Tibial nerve (tissue), 4 donors: ENCODE data around the gene MBD2.

Source experiments
- EP300 ChIP-seq, 2 donors: sonication (generic); formaldehyde crosslinking; IDR thresholded peaks; one replicate each; pipeline ENCODE4 v1.6.1; 2017; ENCODE audit warnings: antibody characterized with exemption in 2 of 2, mild to moderate bottlenecking in 1 of 2
- POLR2A ChIP-seq, 2 donors: fragments of 450-650 bp; IDR thresholded peaks; one replicate each; pipeline ENCODE4 v1.6.1; 2017; ENCODE audit warnings: antibody characterized with exemption in 2 of 2, mild to moderate bottlenecking in 2 of 2, moderate library complexity in 2 of 2
- TF ChIP-seq, protein P1 (sequence below), 5 experiments: fragments of 200-600 bp in 3 of 5; fragments of 450-650 bp in 2 of 5; sonication (generic) in 3 of 5; IDR thresholded peaks; one replicate each; pipeline ENCODE4 v1.5.1; 2016 to 2019; ENCODE audit warnings: antibody characterized with exemption in 5 of 5, mild to moderate bottlenecking in 3 of 5, moderate library complexity in 2 of 5

DNA sequence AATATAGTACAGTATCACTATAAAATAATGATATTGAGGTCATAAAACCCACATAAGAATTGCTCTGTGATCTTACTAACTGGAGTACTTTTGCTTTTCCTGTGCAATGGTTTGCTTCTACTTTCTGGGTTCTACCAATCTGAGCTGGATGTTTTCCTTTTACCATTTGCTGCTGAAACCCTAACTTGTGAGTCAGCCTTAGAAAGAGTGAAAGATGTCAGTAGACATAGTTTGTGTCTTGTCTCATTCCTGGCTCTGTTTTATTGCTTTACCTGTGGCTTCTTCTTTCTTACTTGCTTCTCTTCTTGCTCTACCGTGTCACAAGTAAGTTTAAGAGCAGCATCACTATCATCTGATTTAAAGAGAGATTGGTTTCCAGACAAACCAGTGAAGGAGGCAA, 61.0 kb downstream of the MBD2 start:
- TF ChIP-seq, protein P1, sequence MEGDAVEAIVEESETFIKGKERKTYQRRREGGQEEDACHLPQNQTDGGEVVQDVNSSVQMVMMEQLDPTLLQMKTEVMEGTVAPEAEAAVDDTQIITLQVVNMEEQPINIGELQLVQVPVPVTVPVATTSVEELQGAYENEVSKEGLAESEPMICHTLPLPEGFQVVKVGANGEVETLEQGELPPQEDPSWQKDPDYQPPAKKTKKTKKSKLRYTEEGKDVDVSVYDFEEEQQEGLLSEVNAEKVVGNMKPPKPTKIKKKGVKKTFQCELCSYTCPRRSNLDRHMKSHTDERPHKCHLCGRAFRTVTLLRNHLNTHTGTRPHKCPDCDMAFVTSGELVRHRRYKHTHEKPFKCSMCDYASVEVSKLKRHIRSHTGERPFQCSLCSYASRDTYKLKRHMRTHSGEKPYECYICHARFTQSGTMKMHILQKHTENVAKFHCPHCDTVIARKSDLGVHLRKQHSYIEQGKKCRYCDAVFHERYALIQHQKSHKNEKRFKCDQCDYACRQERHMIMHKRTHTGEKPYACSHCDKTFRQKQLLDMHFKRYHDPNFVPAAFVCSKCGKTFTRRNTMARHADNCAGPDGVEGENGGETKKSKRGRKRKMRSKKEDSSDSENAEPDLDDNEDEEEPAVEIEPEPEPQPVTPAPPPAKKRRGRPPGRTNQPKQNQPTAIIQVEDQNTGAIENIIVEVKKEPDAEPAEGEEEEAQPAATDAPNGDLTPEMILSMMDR (IDR thresholded peaks at IDR 0.05) = no peak
- no peak for TF ChIP-seq POLR2A (IDR thresholded peaks at IDR 0.05)
- TF ChIP-seq EP300 (IDR thresholded peaks at IDR 0.05) = no peak
